Astrocyte (in vitro differentiated cells and primary cell): ENCODE results near the gene AP4B1.

Source experiments
- CTCF ChIP-seq: IDR thresholded peaks from 2 replicates; pipeline ENCODE4 v1.5.1; 2011; ENCODE audit warnings: low read depth, mild to moderate bottlenecking, inconsistent platforms, low read length, moderate library complexity; ENCODE audit not compliant: insufficient read depth
- EZH2 ChIP-seq: IDR thresholded peaks from 2 replicates; pipeline ENCODE4 v1.6.1; 2012; ENCODE audit warnings: mild to moderate bottlenecking, low read length, inconsistent platforms; ENCODE audit not compliant: insufficient read depth

- TF ChIP-seq CTCF (no peak), EZH2 (no peak)
Measured at GRCh38 chr1:113881661-113882060, 22.9 kb downstream of the AP4B1 start.
